ENCODE measurements around the gene SOAT1.
"Not testable (repeated sequence)": the region's sequence is repeated elsewhere in the genome, so short reads cannot be mapped to it uniquely, and the experiment has no call there.

DNA sequence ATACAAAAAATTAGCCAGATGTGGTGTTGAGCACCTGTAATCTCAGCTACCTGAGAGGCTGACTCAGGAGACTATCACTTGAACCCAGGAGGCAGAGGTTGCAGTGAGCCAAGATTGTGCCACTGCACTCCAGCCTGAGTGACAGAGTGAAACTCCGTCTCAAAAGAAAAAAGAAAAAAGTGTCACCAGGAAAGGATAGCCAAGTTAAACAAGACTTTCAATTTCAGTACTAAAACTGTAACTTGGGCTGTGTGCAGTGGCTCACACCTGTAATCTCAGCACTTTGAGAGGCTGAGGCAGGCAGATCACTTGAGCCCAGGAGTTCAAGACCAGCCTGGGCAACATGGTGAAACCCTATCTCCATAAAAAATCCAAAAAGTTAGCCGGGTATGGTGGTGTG is 48.2 kb upstream of the SOAT1 start:
- TF ChIP-seq CTCF (IDR thresholded peaks at IDR 0.05); RFX5 (IDR thresholded peaks at IDR 0.05; ENCODE audit: low read length); MXI1 (IDR thresholded peaks at IDR 0.05; ENCODE audit: low read depth, low read length); FOXJ3 (CRISPR knock-in tag; IDR thresholded peaks at IDR 0.05): not testable (repeated sequence)

Measured in SK-N-SH (cell line).